ENCODE data around the gene PLEKHO2. TPM values are rescaled to one million over a fixed set of nuclear protein-coding genes. Genes with fewer than 3 reads are reported as not detected.
A peak's percentile ranks its signal among the peaks of the same experiment; 100 is the strongest.

Gene PLEKHO2
- total and polyA plus RNA-seq, 2 experiments from 2014 or later, result 9.0 to 29.4 TPM

GRCh38 chr15:64865126-64865997, 23.6 kb downstream of the PLEKHO2 start:
- Histone ChIP-seq H3K27me3 (ENCODE audit: insufficient read depth) (no peaks in the 10 kb centered on the region), H4K20me1 (replicated peaks; ENCODE audit: insufficient read depth) (peaks cover 8% of the 10 kb centered on the region), H3K4me1 (ENCODE audit: insufficient read depth) (peaks cover 38% of the 10 kb centered on the region), H3K36me3 (ENCODE audit: insufficient read depth) (0 out of 2 replicates have a peak, but pooled peaks cover 5% of the 10 kb centered on the region), H3K4me2 (peak overlapping the region; percentile 38; the same call in 1 of the 2 replicates), H2AFZ (no peak overlapping the region), H3F3A (replicated peaks; ENCODE audit: low read depth) (0 out of 2 replicates have a peak, but pooled peaks cover 13% of the 10 kb centered on the region), H3K4me3 (no peak overlapping the region), H3K79me2 (replicated peaks; ENCODE audit: insufficient read depth) (0 out of 2 replicates have a peak, but pooled peaks cover 3% of the 10 kb centered on the region), H3K9me2 (ENCODE audit: insufficient read depth) (peaks cover 4% of the 10 kb centered on the region; the same call in 1 of the 2 replicates), H3K27ac (ENCODE audit: low read depth) (peak overlapping the region; percentile 66; the same call in 1 of the 2 replicates)
- H3K27me3 Mint-ChIP-seq (ENCODE audit: insufficient read depth, low read depth, poor library complexity), result peaks cover 24% of the 10 kb centered on the region
- no peak for DNase-seq (ENCODE audit: low spot score)
- no peak overlapping the region for H3K4me3 Mint-ChIP-seq
- H3K36me3 Mint-ChIP-seq (ENCODE audit: low read depth), result peaks cover 50% of the 10 kb centered on the region
- TF ChIP-seq EZH2 (IDR thresholded peaks at IDR 0.05; ENCODE audit: low read depth, unreplicated experiment) (no peak), POLR2AphosphoS5 (IDR thresholded peaks at IDR 0.05; ENCODE audit: low read depth) (no peak), EZH2phosphoT487 (IDR thresholded peaks at IDR 0.05; ENCODE audit: unreplicated experiment) (no peak), REST (IDR thresholded peaks at IDR 0.05; ENCODE audit: unreplicated experiment) (no peak), NANOG (IDR thresholded peaks at IDR 0.05; ENCODE audit: borderline replicate concordance) (no peak), ETS1 (IDR thresholded peaks at IDR 0.05) (no peak), ZNF331 (CRISPR knock-in tag; IDR thresholded peaks at IDR 0.05; ENCODE audit: low read depth) (no peak), CTCF (conservative IDR thresholded peaks at IDR 0.05; ENCODE audit: low read depth in 2 of 2) (no peak), ZNF114 (CRISPR knock-in tag; IDR thresholded peaks at IDR 0.05) (no peak), JUNB (IDR thresholded peaks at IDR 0.05; ENCODE audit: unreplicated experiment) (no peak), ZNF462 (CRISPR knock-in tag; IDR thresholded peaks at IDR 0.05) (no peak), STAT1 (IDR thresholded peaks at IDR 0.05; ENCODE audit: unreplicated experiment) (no peak), CREB1 (CRISPR knock-in tag; IDR thresholded peaks at IDR 0.05; ENCODE audit: low read depth) (no peak)
- no peak for ATAC-seq
- no peaks in the 10 kb centered on the region; the same call in 1 of the 3 replicates for H3K9me3 Mint-ChIP-seq
- H3K4me1 Mint-ChIP-seq, result peaks cover 43% of the 10 kb centered on the region
- H3K27ac Mint-ChIP-seq, result no peak overlapping the region; the same call in none of the 2 replicates
